ENCODE data around the gene ISG20.

ISG20 gene

DNA sequence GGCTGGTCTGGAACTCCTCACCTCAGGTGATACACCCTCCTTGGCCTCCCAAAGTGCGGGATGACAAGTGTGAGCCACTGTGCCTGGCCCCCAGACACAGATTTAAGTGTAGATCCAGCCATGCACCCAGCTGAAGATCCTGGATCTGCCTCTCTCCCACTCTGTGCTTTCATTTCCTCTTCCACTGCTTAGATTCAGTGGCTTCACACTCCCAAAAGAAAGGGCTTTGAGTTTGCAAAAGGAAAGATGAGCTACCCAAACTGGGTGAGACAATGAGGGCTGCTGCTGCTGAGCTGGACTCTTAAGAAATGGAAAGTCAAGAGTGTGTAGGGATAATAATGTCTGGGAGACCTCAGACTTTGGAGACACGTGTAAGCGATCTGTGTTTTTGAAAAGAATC is 45.5 kb downstream of the ISG20 start:
- FAIRE-seq: no peak

DNA sequence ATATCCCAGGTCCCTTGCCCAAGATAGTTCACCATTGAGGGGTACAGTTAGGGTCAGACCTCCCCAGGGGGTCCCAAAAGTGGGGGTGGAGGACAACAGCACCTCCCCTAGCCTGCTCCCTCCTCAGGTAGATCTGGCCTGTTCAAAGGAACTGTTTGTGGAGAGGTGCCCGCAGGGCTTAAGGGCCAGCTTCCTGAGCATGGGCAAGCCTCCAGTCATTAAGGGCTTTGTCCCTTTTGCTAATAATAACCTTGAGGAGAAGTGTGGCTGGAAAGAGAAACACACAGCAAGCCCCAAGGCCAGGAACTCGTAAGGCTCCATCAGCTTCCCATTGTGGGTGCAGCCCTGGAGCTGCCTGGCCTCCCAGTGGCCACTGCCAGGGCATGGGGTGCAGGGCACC is 47.4 kb downstream of the ISG20 start:
- FAIRE-seq (no peak), DNase-seq (ENCODE audit: low spot score) (no peak)

More for the DNA sequence above, 45.5 kb downstream of the ISG20 start:
- no peak for DNase-seq (ENCODE audit: low spot score)

DNA sequence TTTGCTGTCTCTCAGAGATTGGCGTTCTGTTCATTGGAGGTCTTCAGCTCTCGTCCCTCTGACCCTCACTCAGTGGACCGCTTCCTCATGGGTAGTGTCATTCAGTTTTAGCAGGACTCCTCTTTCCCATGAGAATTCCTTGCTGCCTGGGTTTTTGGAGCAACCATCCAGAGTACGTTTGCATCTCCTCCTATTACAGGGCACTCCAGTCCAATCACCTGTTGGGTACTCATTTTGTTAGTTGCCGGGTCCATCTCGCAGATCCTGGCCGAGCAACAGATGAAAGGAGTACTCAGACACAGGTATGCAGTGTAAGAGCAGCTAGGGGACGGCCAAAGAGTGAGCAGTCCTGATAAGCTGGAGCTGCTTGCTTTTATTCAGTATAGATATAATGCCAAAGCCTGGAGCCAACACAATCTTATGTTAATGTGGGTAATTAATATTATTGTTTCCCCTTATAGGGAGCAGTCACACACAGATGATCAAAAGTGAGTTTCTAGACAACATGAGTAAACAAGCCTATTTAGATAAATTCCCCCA is 49.6 kb downstream of the ISG20 start:
- DNase-seq (ENCODE audit: low spot score) (no peak), FAIRE-seq (no peak)

DNA sequence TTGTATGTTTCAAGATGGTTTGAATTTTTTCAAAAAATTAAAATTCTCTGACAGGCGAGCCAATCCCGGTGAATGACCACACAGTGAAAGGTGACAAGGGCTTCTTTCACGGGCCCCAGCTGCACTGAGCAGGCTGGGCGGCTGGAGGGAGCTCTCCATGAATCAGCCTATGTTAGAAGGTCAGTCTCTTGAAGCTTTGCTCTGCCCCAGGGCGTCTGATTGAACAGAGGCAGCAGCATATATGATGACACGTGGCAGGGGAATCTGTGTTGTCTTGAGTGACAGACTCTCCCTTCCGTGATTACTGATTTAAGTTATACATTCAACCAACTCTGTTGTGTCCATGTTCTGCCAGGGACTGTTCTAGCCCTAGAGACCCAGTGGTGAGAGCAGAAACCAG is 51.5 kb downstream of the ISG20 start:
- DNase-seq (ENCODE audit: low spot score): no peak
- no peak for FAIRE-seq

DNA sequence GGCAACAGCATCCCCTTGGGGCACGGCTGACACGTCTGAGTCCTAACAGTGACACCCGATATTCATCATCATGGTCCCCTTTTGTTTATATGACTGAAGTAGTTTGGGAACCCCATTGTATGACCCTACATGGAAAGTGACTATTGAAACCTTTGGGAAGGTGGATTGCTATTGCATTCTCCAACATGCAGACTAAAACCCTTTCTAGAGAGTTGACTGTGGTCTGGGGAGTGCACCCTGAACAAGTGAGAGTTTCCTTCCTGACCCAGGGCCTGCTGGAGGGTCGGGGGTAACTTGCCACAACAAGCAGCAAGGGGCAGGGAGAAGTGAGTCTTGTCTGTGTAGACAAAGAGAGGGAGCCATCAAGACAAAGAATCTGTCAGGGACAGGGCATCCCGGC is 54.4 kb downstream of the ISG20 start:
- DNase-seq (ENCODE audit: low spot score): no peak
- no peak for FAIRE-seq

DNA sequence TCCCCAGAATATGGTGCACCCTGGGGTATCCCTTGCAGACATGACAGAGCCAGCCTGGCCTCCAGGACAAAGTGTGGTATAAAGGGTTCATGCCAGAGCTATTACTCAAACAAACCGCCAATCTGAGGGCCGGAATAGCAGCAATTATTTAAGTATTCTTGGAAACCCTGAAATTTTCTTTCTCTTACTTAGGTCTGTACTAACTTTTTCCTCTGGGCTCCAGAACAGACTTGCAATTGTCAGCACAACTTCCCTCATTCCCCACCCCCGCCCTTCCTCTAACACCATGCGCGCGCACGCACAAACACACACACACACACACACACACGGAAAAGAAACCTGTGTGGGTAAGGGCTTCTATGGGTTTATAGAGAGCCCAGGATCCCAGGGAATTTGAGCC is 56.3 kb downstream of the ISG20 start:
- FAIRE-seq (no peak), DNase-seq (ENCODE audit: low spot score) (no peak)

DNA sequence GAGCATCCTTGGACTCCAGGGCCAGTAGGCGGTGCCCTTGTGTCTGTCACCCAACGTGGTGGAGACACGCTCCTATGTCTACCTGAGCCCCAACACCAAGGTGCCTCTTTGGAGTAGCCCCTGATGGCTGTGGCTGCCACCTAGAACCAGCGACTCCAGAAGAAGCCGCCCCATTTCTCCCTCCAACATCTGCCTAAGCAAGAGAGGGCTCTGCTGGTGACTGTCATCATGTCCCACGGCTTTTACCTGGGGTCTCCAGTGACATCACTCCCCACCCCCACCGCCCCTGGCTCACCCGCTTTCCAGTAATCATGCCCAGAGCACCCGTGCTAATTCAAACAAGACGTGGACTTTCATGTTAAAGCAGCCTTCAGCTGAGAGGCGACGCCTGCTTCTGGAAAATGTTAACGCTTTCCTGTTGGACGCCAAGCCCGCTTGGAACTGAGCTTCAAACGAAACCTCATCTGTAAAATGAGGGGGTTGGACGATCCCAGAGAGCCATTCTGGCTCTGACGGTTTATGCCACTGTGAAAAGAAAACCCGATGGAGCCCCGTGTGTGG is 57.0 kb downstream of the ISG20 start:
- no peak for DNase-seq (ENCODE audit: low spot score)
- FAIRE-seq: no peak

DNA sequence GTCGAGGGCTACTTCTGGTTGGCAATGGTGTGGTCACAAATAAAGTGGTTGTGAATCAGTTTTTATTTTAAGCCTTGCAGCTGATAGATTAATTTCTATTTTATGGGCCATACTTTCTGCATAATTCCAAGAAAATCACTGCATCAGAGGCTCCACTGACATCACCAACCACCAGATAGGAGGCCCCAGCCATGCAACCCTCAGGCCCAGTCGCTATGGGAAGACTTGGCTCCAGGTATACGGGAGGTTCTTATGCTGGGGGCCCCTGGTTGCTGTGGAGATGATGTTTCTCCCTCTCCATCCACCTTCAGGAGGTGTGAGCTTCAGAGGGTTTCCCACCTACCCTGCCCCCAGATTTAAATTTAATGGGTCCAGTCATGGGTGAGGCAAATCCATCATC is 57.4 kb downstream of the ISG20 start:
- FAIRE-seq (no peak), DNase-seq (ENCODE audit: low spot score) (no peak)

DNA sequence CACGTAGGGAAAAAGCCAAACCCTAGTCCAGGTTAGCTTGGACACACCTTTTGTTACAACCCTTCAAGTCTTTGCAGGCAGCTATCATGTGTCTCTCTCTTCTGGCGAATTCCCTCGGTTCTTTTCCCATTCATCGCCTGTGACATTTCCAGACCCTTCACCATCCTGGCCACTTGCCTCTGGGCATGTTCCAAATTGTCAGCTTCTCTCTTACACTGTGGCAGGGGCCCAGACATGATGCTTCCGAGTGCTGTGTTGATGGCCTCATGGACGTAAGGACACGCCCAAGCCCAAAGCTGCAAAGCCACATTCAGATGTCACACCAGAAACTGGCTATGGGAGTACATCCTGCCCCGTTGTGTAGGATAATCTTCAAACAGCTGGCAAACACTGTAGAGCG is 58.5 kb downstream of the ISG20 start:
- FAIRE-seq (no peak), DNase-seq (ENCODE audit: low spot score) (no peak)

DNA sequence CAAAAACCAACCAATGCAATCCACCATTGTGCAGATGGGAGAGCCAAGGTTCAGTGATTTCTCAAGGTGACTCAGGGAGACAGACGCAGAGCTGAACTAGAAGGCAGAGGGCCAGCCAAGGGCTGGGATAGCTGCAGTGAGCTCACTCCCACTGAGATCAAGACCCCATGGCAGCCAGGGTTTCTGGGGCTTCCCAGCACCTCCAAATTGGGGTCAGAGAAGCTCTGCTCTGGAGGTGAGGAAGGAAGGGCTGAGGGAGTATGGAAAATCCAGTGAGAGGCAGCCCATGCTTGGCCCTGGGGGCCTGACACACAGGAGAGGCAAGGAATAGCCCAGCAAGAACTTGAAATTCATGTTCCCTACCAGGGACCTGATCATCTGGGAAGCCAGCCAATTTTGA is 61.0 kb downstream of the ISG20 start:
- DNase-seq (ENCODE audit: low spot score) (no peak), FAIRE-seq (no peak)

DNA sequence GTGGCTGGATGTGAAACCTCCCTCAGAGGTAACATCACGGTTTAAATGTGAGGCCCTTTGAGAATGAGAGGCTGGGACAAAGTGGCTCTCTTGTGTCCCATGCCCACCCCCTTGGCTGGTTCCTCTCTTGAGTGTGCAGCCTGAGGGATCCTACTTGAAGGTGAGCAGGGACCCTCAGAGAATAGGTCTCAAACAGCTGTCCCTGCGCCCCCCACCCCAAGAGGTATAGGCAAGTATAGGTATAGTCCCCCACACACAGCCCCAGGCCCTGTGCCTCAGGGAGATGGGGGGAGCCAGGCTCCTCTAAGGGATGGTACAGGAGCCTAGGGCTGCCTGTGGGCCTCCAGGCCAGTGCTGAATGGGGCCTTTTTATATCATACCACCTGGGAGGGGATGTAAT is 61.9 kb downstream of the ISG20 start:
- FAIRE-seq: no peak
- DNase-seq (ENCODE audit: low spot score): no peak

DNA sequence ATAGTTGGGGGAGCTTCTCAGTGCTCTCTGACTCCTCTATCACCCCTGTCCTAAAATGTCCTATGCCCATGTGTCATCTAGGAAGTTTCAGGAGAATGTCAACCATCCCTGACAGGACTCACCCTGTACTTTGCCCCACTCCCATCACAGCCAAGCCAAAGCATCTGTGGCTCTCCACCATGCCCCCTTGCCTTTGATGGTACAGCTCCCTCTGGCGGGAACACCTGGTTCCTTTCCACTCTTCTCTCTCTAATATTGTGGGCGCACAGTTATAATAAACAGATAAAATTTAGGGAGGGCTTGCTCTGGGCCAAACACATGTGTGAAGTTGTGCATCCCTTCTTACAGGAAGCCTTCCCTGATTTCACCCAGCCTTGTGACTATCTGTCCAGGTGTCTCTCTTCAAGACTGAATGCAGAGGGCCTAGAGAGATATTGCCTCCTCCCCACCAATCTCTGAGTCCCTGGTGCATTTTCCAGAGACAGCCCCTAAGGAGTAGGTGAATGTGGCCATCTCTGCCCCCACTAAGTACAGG is 62.8 kb downstream of the ISG20 start:
- no peak for FAIRE-seq
- no peak for DNase-seq (ENCODE audit: low spot score)

DNA sequence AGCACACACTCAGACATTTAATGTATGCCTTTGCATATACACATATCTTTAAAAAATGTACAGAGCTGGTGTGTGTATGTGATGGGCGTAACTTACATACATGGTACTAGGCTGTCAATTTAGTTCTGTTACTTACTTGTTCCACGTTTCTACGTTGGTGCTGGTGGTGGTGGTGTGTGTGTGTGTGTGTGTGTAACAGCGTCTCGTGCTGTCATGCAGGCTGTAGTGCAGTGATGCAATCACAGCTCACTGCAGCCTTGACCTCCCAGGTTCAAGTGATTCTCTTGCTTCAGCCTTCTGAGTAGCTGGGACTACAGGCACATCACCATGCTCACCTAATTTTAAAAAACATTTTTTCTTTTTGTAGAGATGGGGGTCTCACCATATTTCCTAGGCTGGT is 64.2 kb downstream of the ISG20 start:
- DNase-seq (ENCODE audit: low spot score) (no peak), FAIRE-seq (no peak)

DNA sequence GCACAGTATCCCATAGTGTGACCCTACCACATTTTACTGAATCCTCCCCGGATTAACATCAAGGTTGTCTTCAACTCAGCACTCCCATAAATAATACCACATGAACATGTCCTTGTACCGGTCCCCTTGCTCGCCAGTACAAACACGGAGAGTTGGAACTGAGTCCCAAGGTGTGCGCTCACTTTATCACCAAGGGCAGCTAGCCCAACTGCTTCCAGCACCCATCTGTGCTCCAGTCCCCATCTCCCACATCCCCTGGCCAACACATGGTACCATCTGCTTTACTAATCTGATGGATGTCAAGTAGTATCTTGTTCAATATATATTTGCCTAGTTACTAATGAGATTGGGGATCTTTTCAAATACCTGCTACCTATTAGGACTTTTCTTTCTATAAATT is 64.7 kb downstream of the ISG20 start:
- no peak for DNase-seq (ENCODE audit: low spot score)
- no peak for FAIRE-seq

DNA sequence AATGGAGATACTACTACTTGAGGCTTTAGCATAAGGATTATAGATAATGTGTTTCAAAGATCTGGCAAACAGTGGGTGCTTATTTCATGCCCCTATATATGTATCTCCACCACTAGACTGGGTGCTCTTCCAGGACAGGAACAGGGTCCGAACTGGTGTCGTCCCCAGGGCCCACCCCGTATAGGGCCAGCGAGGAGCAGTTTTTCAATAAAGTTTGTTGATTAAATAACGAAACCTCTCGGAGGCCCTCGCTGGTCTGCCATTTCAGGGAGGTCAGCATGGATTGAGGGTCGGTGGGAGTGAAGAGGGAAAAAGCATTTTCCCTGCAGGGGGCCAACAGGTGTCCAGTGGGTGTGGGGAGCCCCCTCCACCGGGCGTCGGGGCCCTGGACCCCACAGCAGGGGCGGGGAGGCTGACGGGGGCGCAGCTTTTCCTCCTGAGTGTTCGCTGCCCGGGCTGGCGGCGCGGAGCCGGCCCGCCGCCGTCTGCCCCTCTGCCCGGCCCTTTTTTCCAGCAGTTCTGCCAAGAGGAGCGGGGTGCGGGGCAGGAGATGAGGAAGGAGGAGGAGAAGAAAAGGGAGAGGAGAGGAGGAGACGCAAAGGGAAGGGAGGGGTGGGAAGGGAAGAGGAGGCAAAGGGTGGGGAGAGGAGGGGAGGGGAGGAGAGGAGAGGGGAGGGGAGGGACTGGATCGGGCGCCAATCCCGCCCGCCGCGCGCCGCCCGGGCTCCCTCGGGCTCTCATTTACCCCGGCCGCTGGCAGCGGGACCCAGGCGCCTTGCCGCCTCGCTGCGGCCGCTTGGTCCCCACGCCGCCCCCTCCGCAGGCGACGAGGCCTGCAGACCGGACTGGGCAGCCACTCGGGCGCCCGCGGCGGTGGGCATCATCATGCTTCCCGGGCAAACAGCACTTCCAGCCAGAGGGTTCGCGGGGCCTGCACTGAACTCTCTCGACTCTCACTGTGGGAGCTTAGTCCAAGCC is 66.3 kb downstream of the ISG20 start:
- FAIRE-seq (no peak), DNase-seq (ENCODE audit: low spot score) (no peak)

DNA sequence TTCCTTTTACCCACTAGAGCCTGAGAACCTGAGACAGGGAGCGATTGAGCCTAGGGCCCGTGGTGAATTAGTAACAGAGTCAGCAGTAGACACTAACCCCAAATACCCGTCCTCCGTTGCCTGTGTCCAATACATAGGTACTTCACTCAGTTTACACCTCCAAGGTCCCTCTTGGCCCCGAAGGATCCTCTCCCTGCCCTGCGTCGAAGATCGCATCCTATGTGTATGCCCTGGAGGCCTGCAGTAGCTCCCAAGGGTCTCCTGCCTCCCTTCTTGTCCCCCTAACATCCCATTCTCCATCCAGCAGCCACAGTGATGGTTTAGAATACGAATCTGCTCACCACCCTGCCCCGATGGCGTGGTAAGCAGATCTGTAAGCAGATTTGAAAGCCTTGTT is 67.0 kb downstream of the ISG20 start:
- FAIRE-seq (no peak), DNase-seq (ENCODE audit: low spot score) (no peak)

All from urothelium cell line (cell line).